Effector CD4-positive, alpha-beta T cell (primary cell): Measurements from ENCODE around the gene IL19.
"Not testable (repeated sequence)": the region's sequence is repeated elsewhere in the genome, so short reads cannot be mapped to it uniquely, and the experiment has no call there.

Experiments used
- DNase-seq: peaks from one replicate; pipeline ENCODE4 v3.0.0-alpha.2; 2020

The IL19 gene

DNA sequence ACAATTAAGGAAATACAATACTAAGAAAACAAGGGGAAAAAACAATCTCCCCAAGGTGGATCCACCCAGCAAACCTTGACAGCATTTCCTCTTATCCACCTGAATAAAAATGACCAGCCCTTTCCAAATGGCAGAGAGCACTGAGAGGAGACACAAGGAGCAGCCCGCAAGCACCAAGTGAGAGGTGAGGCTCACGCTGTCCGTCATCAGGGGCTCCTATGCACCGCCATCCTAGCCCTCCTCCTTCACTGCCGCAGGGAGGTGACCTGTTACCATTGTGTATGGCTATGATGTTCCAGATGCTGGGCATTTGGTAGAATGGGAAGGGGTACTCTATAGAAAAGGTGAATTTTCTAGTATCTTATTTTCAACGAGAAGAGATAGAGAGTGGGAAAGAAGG, 63.6 kb downstream of the IL19 start:
- DNase-seq, result no peak

GRCh38 chr1:206834711-206835110, 64.1 kb downstream of the IL19 start:
- no peak for DNase-seq

DNA sequence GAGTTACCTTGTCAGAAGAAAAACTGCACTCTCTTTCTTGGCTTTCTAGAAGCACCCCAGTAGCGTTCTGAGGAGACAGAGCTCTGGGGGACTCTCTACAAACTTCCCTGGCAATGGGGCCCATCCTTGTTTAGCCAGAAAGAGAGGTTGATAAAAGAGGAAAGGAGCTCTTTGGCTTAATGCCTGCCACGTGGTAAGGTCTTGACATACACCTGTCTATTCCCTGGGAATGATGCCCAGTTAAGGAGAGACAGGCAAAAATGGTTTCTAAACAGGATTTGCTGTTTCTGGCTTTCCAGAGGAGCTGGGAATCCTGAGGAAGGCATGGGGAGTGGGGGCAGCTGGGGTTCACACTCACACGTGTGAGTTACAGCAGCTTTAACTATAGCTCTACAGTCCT, 64.6 kb downstream of the IL19 start:
- DNase-seq, result no peak

- DNase-seq, result no peak
Observed at GRCh38 chr1:206836111-206836510, 65.5 kb downstream of the IL19 start.

DNA sequence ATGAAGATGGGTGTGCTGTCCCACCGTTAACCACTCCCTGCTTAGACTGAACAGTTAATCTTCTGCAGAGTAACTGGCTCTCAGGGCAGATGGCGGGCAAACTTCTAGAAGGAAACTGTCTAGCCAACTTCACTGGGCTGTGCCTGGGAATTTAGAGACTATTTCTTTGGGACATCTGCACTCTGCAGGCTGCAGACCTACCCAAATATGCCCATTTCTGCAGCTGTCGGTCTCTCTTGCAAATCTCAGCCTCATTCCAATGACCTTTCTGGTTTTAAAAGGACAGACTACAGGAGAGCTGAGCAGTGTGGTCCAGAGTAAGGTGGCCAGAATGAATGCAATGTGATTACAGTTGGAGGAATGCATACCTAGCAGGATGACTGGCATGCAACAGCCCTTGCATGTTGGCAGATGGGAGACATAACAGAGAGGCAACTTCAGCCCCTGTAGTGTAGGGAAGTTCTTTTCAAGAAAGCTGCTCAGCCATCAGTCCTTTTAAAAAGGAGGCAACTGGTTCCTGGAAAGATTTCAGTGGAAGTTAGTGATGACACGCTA, 68.5 kb downstream of the IL19 start:
- DNase-seq, result no peak

DNA sequence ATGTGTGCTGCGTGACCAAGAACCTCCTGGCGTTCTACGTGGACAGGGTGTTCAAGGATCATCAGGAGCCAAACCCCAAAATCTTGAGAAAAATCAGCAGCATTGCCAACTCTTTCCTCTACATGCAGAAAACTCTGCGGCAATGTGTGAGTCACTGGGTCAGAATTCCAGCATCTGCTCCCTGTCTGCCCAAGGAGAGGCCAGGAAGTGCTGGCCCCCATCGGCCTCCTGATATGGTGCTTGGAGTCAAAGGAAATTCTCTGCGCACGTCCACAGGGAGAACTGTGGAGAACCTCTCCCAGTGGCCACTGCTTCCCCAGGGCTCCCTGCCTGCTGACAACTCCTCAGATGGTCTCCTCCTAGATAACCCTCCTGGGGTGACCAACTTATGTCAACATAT, 69.3 kb downstream of the IL19 start:
- no peak for DNase-seq

DNA sequence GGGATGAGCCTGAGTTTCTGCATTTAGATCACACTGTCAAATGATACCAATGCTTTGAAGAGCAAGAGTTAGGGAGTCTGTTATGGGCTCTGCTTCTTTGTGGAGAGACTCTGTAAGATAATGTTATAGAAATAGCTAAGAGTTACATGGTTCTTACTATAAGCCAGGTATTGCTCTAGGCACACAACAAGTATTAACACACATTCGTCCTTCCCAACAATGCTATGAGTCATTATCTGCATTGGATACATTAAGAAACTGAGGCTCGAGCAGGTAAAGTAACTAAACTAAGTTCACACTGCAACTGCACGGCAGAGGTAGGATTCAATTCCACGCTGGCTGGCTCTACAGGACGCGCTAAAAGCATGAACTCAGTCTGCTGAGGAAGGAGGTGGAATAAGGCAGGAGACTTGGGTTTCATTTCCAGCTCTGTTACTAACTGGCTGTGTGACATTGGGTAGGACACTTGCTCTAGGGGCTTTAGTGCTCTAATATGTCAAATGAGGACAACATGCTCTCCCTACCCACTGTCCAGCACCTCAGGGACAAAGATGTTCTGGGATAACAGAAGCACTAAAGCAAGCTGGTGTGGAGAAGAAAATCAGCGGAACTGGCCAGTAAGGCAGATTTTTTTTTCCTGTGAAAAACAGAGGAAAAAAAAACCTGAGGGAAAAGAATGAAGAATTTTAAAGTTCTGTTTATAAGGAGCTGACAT, 71.2 kb downstream of the IL19 start:
- DNase-seq, result no peak

DNA sequence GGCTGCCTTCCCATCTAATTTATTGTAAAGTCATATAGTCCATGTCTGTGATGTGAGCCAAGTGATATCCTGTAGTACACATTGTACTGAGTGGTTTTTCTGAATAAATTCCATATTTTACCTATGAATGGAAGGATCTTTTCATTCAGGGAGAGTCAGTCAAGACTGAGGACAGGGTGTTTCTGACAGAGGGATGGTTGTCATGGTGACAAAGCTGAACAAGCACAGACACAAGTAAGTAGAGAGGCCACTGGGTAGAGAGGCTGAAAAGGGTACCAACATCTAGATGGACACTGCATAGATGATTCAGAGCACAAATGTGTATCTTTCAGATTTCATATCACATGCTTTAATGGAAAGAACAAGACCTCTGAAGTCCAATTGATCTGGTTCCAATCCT, 72.3 kb downstream of the IL19 start:
- no peak for DNase-seq

GRCh38 chr1:206843626-206844025, 73.1 kb downstream of the IL19 start:
- DNase-seq, result no peak

GRCh38 chr1:206846487-206846886, 75.9 kb downstream of the IL19 start:
- DNase-seq, result no peak

DNA sequence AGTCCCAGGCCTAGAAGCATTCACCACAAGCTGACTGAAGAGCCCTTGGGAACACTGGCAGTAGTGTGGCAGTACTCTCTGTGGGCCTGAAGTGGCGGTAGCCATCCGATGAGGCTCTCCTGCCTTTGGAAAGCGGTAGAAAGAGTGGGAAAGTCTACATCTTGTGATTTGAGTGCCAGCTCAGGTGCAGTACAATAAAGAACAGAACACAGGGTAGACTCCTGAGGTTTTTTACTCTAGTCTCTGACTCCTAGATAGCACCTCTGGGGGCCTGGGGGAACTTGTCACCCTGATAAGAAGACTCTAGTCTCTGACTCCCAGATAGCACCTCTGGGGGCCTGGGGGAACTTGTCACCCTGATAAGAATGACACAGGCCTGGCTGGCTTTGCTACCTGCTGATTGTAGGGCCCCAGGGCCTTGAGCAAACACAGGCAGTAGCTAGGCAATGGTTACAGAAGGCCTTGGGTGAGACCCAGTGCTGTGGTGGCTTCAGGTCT, 76.8 kb downstream of the IL19 start:
- DNase-seq, result no peak

DNA sequence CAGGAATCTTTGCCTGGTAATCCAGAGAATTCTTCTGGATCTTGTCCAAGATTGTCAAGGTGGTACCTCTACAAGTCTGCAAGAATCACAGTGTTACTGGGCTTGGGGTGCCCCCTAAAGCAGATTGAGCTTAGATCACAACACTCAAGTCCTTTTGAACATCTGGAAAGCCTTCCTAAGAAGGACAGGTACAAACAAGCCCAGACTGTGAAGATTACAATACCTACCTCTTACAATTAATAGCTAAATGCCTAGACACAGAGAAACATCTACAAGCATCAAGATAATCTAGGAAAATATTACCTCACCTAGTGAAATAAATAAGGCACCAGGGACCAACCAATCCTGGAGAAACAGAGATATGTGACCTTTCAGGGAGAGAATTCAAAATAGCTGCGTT, 77.4 kb downstream of the IL19 start:
- no peak for DNase-seq

DNA sequence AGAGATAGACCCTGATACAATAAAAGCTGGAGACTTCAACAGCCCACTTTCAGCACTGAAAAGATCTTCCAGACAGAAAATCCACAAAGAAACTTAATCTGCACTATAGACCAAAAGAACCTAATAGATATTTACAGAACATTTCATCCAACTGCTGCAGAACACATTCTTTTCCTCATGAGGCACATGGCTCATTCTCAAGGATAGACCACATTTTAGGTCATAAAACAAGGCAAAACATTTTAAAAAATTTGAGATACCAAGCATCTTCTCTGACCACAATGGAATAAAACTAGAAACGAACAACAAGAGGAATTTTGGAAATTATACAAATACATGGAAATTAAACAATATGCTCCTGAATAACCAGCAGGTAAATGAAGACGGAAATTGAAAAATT, 79.8 kb downstream of the IL19 start:
- DNase-seq, result no peak

DNA sequence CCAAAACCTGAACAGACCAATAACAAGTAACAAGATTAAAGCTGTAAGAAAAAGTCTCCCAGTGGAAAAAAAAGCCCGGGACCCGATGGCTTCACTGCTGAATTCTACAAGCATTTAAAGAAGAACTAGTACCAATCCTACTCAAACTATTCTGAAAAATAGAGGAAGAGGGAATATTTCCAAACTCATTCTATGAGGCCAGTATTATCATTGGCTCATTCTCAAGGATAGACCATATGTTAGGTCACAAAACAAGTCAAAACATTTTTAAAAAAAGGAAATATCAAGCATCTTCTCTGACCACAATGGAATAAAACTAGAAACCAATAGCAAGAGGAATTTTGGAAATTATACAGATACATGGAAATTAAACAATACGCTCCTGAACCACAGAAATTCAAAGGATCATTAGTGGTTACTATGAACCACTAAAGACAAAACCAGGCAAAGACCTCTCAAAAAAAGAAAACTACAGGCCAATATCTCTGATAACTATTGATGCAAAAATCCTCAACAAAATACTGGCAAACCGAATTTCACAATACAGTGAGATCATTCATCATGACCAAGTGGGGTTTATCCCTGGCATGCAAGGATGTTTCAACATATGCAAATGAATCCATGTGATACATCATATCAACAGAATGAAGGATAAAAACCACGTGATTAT, 80.9 kb downstream of the IL19 start:
- DNase-seq, result no peak

DNA sequence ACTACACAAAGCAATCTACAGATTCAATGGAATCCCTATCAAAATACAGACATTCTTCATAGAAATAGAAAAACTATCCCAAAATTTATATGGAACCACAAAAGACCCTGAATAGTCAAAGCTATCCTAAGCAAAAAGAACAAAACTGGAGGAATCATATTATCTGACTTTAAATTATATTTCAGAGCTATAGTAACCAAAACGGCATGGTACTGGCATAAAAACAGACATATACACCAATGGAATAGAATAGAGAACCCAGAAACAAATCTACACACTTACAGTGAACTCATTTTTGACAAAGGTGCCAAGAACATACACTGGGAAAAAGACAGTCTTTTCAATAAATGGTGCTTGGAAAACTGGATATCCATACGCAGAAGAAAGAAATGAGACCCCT, 82.1 kb downstream of the IL19 start:
- not testable (repeated sequence) for DNase-seq

DNA sequence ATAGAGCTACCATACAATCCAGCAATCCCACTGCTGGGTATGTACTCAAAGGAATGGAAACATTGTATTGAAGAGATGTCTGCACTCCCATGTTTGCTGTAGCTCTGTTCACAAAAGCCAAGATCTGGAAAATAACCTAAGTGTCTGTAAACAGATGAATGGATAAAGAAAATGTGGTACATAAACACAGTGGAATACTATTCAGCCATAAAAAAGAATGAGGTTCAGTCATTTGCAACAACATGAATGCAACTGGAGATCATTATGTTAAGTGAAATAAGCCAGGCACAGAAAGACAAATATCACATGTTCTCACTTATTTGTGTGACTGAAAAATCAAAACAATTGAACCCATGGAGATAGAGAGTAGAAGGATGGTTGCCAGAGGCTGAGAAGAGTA, 83.1 kb downstream of the IL19 start:
- not testable (repeated sequence) for DNase-seq

DNA sequence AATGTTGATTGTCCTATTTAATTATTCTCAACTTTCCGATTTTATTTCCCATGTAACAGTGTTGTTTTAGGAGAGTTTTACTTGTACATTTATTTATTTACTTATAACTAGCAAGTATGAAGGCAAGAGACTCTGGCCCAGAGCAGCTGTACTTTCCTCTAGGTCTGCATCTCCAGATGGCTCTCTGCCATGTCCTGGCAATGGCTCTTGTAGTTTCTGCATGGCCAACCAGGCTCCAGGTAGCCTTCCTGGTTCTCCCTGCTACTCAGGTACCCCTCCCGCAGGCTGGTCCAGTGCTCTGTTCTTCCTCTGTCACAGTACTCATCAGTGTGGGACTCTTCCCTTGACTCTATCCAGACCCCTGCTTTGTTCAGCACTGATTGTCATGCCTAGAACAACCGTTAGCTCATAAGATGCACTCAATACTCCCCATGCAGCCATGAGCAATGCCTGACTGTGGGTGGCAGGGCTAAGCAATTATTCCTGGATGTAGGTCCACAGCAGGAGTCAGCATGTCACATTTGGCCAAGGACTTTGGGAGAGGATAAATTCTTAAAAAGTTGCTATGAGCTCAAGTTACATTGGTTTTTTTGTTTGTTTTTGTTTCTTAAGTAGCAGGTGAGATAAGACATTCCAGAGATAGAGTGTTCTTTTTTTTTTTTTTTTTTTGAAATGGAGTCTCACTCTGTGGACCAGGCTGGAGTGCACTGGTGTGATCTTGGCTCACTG, 84.0 kb downstream of the IL19 start:
- DNase-seq, result no peak

- no peak for DNase-seq
Observed at GRCh38 chr1:206855859-206856258, 85.3 kb downstream of the IL19 start.

GRCh38 chr1:206856674-206857464, 86.3 kb downstream of the IL19 start:
- DNase-seq, result no peak

GRCh38 chr1:206859082-206859521, 88.5 kb downstream of the IL19 start:
- no peak for DNase-seq

- DNase-seq, result no peak
Observed at GRCh38 chr1:206860165-206860564, 89.6 kb downstream of the IL19 start.

DNA sequence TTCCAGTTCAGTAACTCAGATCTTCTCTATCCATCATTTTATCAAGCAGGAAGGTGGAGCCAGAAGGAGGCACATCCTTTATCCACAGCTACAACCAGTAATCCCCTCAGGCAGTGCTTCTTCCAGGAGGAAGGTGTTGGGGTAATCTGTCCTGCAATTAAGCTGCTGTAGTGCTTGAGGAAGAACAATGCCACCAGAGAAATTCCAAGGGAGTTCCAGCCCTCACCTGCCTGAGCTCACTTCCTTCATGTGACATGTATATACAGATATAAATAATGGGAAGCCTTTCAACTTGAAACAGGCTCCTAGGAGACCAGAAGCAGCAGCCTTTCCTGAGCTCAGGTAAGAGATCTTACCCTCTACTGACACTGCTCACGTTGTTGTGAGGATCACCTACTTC, 92.7 kb downstream of the IL19 start:
- DNase-seq, result no peak
